Measurements from ENCODE around the gene TTC16. TPM values are rescaled to one million over a fixed set of nuclear protein-coding genes. Genes with fewer than 3 reads are reported as not detected.

TTC16 gene
- total RNA-seq, 6 experiments from 2014 or later, result 0.05 to 0.12 TPM; not detected in 4

DNA sequence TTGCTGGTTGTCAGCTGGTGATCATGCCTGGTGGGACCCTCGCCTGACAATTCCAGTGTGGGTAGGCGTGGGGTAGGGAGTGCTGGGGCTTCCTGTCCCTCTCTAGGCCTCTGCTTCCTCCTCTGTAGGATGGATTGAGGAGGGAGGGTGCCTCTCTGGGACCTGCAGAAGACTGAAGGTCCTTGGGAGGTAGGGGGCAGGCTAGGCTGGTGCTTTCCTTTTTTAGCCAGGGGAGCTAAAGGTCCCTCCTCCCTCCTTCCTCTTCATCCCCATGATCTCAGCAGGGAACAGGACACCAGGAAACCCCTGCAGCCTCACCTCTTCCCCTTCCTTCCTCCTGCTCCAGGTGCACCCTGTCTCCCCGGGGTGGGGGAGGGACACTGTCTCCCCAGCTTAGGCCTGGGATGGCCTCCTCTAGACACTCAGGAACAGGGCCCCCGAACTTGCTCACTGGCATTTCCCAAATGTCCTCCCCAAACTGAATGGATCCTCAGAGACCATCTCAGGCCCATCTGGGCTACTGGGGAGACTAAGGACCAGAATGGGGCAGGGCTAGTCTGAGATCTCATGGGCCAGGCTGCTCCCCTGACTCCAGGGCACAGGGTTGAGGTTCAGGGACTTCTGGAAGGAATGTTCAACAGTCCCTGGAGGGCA is 54.2 kb downstream of the TTC16 start:
- H3K27ac ChIP-seq, result peak overlapping the region; percentile 3 to 31 (median 11)
- TF ChIP-seq, protein P1, sequence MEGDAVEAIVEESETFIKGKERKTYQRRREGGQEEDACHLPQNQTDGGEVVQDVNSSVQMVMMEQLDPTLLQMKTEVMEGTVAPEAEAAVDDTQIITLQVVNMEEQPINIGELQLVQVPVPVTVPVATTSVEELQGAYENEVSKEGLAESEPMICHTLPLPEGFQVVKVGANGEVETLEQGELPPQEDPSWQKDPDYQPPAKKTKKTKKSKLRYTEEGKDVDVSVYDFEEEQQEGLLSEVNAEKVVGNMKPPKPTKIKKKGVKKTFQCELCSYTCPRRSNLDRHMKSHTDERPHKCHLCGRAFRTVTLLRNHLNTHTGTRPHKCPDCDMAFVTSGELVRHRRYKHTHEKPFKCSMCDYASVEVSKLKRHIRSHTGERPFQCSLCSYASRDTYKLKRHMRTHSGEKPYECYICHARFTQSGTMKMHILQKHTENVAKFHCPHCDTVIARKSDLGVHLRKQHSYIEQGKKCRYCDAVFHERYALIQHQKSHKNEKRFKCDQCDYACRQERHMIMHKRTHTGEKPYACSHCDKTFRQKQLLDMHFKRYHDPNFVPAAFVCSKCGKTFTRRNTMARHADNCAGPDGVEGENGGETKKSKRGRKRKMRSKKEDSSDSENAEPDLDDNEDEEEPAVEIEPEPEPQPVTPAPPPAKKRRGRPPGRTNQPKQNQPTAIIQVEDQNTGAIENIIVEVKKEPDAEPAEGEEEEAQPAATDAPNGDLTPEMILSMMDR (IDR thresholded peaks at IDR 0.05), result no peak
- no peak for TF ChIP-seq POLR2A (IDR thresholded peaks at IDR 0.05)

DNA sequence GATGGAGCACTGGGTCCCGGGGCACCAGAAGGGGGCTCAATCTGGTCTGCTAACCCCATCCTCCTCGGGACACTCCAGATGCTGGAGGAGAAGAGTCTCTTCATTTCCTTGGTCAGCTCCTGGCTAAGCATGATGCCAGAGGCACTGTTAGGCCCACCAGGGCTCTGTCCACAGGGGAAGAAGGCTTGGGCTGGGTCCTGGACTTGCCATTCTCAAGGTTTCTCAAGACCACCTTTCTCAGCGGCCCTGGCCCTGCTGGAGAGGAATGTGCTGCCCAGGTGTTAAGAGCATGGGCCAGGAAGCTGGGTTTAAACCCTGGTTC is 54.7 kb downstream of the TTC16 start:
- Histone ChIP-seq H3K4me1 (peaks cover 0 to 6% (median 3%) of the 10 kb centered on the region in 4 donors), H3K4me3 (peak overlapping the region; percentile 46 to 56 (median 50)), H3K27ac (peak overlapping the region; percentile 3 to 31 (median 11)), H3K36me3 (no peaks in the 10 kb centered on the region), H3K27me3 (no peaks in the 10 kb centered on the region), H3K9me3 (no peaks in the 10 kb centered on the region)
- ATAC-seq (no peak), DNase-seq (peak in 1 of 3 donors; percentile 57)
- WGBS (ENCODE audit: insufficient coverage, low coverage, low lambda C conversion rate, missing lambda C conversion rate), result 20% methylated on average over 1 of the region's 3 CpGs
- intact Hi-C loops (cut with DNase I), result no loop called here
- TF ChIP-seq, protein P1 (IDR thresholded peaks at IDR 0.05), result no peak
- TF ChIP-seq POLR2A (IDR thresholded peaks at IDR 0.05), result no peak

More for the DNA sequence above, 54.2 kb downstream of the TTC16 start:
- Histone ChIP-seq H3K36me3 (no peaks in the 10 kb centered on the region), H3K4me3 (peak overlapping the region; percentile 46 to 56 (median 50)), H3K4me1 (peaks cover 0 to 6% (median 3%) of the 10 kb centered on the region in 4 donors), H3K9me3 (no peaks in the 10 kb centered on the region), H3K27me3 (no peaks in the 10 kb centered on the region)
- intact Hi-C loops (cut with DNase I), result no loop called here
- 33% methylated on average over 1 of the region's 4 CpGs for WGBS (ENCODE audit: insufficient coverage, low coverage, low lambda C conversion rate, missing lambda C conversion rate)
- DNase-seq, result no peak
- no peak for ATAC-seq

DNA sequence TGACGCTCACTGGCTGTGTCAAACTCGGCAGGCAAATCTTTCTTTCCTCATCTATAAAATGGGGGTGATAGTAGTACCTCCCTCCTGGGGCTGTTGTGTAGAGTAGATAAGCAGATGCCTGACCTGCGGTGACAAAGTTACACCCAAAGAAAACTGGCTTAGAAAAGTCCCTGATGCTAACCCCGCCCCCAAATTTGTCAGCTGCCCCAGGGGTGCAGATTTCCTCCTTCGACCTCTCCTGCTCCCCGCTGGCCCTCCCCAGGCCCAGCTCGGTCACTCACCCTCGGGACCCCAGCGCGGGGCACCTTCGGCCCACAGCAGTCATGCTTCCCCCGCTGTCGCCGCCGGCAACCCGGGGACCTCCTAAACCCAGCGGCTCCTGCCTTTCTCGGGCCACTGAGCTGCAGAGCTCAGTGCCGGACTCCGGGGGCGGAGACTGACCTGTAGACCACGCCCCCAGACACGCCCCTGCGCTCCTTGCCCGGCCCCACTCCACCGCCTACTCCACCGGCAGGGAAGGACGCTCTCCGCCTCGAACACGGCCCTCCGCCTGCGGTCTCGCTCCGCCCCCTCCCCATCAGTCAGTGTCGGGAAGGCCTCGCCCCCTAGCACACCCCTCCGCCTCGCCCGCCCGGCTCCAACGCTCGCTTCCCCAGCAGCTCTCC is 55.2 kb downstream of the TTC16 start:
- Histone ChIP-seq H3K4me1 (peaks cover 0 to 6% (median 3%) of the 10 kb centered on the region in 4 donors), H3K9me3 (no peaks in the 10 kb centered on the region), H3K36me3 (no peaks in the 10 kb centered on the region), H3K4me3 (peak overlapping the region; percentile 46 to 56 (median 50)), H3K27ac (peak overlapping the region; percentile 3 to 31 (median 11)), H3K27me3 (no peaks in the 10 kb centered on the region)
- 0% methylated on average over 12 of the region's 43 CpGs for WGBS (ENCODE audit: insufficient coverage, low coverage, low lambda C conversion rate, missing lambda C conversion rate)
- intact Hi-C loops (cut with DNase I), result no loop called here
- ATAC-seq, result peak; percentile 97 to 99 (median 99)
- peak; percentile 99 to 100 (median 100) for DNase-seq
- TF ChIP-seq, protein P1 (IDR thresholded peaks at IDR 0.05), result no peak
- peak; percentile 59 for TF ChIP-seq POLR2A (IDR thresholded peaks at IDR 0.05)

DNA sequence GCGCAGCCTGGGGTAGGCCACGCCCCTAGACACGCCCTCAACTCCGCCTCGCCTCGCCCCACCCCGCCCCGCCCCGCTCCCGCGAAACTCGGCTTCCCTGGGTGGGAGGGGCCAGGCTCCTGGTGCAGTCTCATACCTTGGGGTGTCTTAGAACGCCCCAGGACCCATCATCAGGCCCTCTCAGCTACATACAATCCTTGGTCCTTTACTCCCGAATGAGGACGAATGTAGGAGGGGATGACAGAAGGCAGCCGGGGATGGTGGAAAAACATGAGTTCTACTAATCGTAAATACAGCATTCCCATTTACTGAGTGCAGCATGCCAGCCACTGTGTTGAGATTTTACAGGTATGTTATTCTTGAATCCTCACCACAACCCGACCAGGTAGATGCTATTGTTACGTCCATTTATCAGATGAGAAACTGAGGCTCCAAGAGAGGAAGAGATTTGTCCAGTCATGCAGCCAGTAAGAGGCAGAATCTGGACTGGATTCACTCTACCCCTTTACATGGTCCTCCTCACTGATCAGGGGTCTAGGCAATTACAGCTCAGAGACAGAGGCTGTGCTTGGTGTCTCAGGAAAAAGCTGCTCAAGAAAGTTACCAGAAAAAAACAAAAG is 55.8 kb downstream of the TTC16 start:
- Histone ChIP-seq H3K27me3 (no peaks in the 10 kb centered on the region), H3K4me1 (peaks cover 0 to 6% (median 3%) of the 10 kb centered on the region in 4 donors), H3K4me3 (peak overlapping the region in 2 of 3 donors; percentile 50 to 56), H3K27ac (no peak overlapping the region), H3K36me3 (no peaks in the 10 kb centered on the region), H3K9me3 (no peaks in the 10 kb centered on the region)
- WGBS (ENCODE audit: insufficient coverage, low coverage, low lambda C conversion rate, missing lambda C conversion rate), result 6% methylated on average over 19 of the region's 19 CpGs
- TF ChIP-seq, protein P1 (IDR thresholded peaks at IDR 0.05), result no peak
- TF ChIP-seq POLR2A (IDR thresholded peaks at IDR 0.05), result no peak
- DNase-seq (no peak), ATAC-seq (no peak)
- intact Hi-C loops (cut with DNase I), result no loop called here
